Neuronal stem cell (in vitro differentiated cells): ENCODE results near the gene PTPN18.

Source experiments
- DNase-seq: peaks from one replicate; pipeline ENCODE4 v3.0.0-alpha.2; 2013; ENCODE audit warnings: low spot score
- H2AFZ ChIP-seq: one replicate; pipeline ENCODE4 v1.6.1; 2013; ENCODE audit warnings: mild to moderate bottlenecking, low read length, inconsistent platforms
- H2AK5ac ChIP-seq: 2 replicates; pipeline ENCODE4 v1.6.1; 2013; ENCODE audit warnings: low read depth, mild to moderate bottlenecking, inconsistent platforms, low read length, moderate library complexity, mixed read lengths
- H2BK120ac ChIP-seq: 2 replicates; pipeline ENCODE4 v1.6.1; 2013; ENCODE audit warnings: low read depth, mild to moderate bottlenecking, inconsistent platforms, low read length, moderate library complexity, mixed read lengths
- H2BK12ac ChIP-seq: one replicate; pipeline ENCODE4 v1.6.1; 2013; ENCODE audit warnings: low read length, inconsistent platforms
- H2BK15ac ChIP-seq: 2 replicates; pipeline ENCODE4 v1.6.1; 2013; ENCODE audit warnings: mild to moderate bottlenecking, low read length, inconsistent platforms, mixed read lengths
- H2BK5ac ChIP-seq: one replicate; pipeline ENCODE4 v1.6.1; 2013; ENCODE audit warnings: inconsistent platforms, mild to moderate bottlenecking, low read length, moderate library complexity
- H3K14ac ChIP-seq: one replicate; pipeline ENCODE4 v1.6.1; 2013; ENCODE audit warnings: low read length, inconsistent platforms
- H3K18ac ChIP-seq: 2 replicates; pipeline ENCODE4 v1.6.1; 2013; ENCODE audit warnings: low read length, inconsistent platforms
- H3K23ac ChIP-seq: 2 replicates; pipeline ENCODE4 v1.6.1; 2013; ENCODE audit warnings: low read depth, mild to moderate bottlenecking, mixed read lengths, low read length, inconsistent platforms; ENCODE audit not compliant: poor library complexity
- H3K27ac ChIP-seq: replicated peaks from 3 replicates; pipeline ENCODE4 v1.5.1; 2013; ENCODE audit warnings: low read length, inconsistent platforms
- H3K27me3 ChIP-seq, 3 experiments: 2 replicates each; pipeline ENCODE4 v1.6.1; 2013; ENCODE audit warnings: low read length in 3 of 3, mild to moderate bottlenecking in 2 of 3, inconsistent platforms in 1 of 3, low read depth in 1 of 3, mixed read lengths in 1 of 3, moderate library complexity in 1 of 3; ENCODE audit not compliant: control insufficient read depth in 3 of 3, insufficient read depth in 3 of 3
- H3K36me3 ChIP-seq, 2 donors: replicated peaks in 1 of 2; 2 replicates each; pipeline ENCODE4 v1.6.1; 2013; ENCODE audit warnings: low read length in 2 of 2; ENCODE audit not compliant: control insufficient read depth in 2 of 2, insufficient read depth in 2 of 2
- H3K4ac ChIP-seq: 2 replicates; pipeline ENCODE4 v1.6.1; 2013; ENCODE audit warnings: inconsistent platforms, mild to moderate bottlenecking, low read length, moderate library complexity
- H3K4me1 ChIP-seq, 2 donors: 1 replicate in 1 of 2; 2 replicates in 1 of 2; pipeline ENCODE4 v1.6.1; 2013; ENCODE audit warnings: low read length in 2 of 2, low read depth in 1 of 2; ENCODE audit not compliant: control insufficient read depth in 2 of 2, insufficient read depth in 1 of 2
- H3K4me2 ChIP-seq: one replicate; pipeline ENCODE4 v1.6.1; 2013; ENCODE audit warnings: mild to moderate bottlenecking, low read length, inconsistent platforms; ENCODE audit not compliant: insufficient read depth, poor library complexity, severe bottlenecking
- H3K4me3 ChIP-seq, 2 donors: 2 replicates each; pipeline ENCODE4 v1.5.1; 2013; ENCODE audit warnings: low read length in 2 of 2, mild to moderate bottlenecking in 2 of 2, inconsistent platforms in 1 of 2, moderate library complexity in 1 of 2
- H3K79me1 ChIP-seq: one replicate; pipeline ENCODE4 v1.6.1; 2013; ENCODE audit warnings: low read depth, mild to moderate bottlenecking, inconsistent platforms, low read length, moderate library complexity
- H3K9ac ChIP-seq: one replicate; pipeline ENCODE4 v1.6.1; 2013; ENCODE audit warnings: mild to moderate bottlenecking, low read depth, low read length, inconsistent platforms; ENCODE audit not compliant: poor library complexity
- H3K9me3 ChIP-seq, 2 donors: replicated peaks in 1 of 2; 2 replicates each; pipeline versions ENCODE3 to v1.6.1; 2013; ENCODE audit warnings: low read length in 2 of 2, mild to moderate bottlenecking in 2 of 2, inconsistent platforms in 1 of 2, low read depth in 1 of 2, mixed read lengths in 1 of 2, moderate library complexity in 1 of 2; ENCODE audit not compliant: control insufficient read depth in 2 of 2, insufficient read depth in 1 of 2
- H4K8ac ChIP-seq: one replicate; pipeline ENCODE4 v1.6.1; 2013; ENCODE audit warnings: low read depth, mild to moderate bottlenecking, inconsistent platforms, low read length, moderate library complexity
- H4K91ac ChIP-seq: one replicate; pipeline ENCODE4 v1.6.1; 2013; ENCODE audit warnings: low read length, low read depth, mild to moderate bottlenecking, inconsistent platforms; ENCODE audit not compliant: poor library complexity
- WGBS, 2 donors: extraction: QIAGEN DNeasy Blood & Tissue Kit; methylation state at CpG; one replicate each; pipeline ENCODE4 v1.1.7; 2013; ENCODE audit warnings: missing lambda C conversion rate in 2 of 2, mixed read lengths in 1 of 2; ENCODE audit not compliant: insufficient read length in 2 of 2, insufficient replicate concordance in 1 of 2; ENCODE audit errors: extremely low coverage in 2 of 2; 5-methylcytosine and 5-hydroxymethylcytosine counted together

Gene PTPN18

GRCh38 chr2:130380096-130380934, 24.5 kb downstream of the PTPN18 start:
- no peak overlapping the region for H3K23ac ChIP-seq
- no peaks in the 10 kb centered on the region for H3K36me3 ChIP-seq
- H4K91ac ChIP-seq: no peak overlapping the region
- peak overlapping the region; percentile 63 for H3K9ac ChIP-seq
- no CpG with 5 or more reads among the region's 11 CpGs for WGBS, 2 donors
- H2AFZ ChIP-seq: no peak overlapping the region
- H2AK5ac ChIP-seq: peak overlapping the region; percentile 6
- no peak overlapping the region for H3K27ac ChIP-seq
- no peak overlapping the region for H4K8ac ChIP-seq
- no peak overlapping the region for H3K4me3 ChIP-seq
- no peak overlapping the region for H2BK12ac ChIP-seq
- no peaks in the 10 kb centered on the region for H3K9me3 ChIP-seq
- no peak overlapping the region for H3K4ac ChIP-seq
- no peaks in the 10 kb centered on the region for H3K4me1 ChIP-seq
- H3K4me2 ChIP-seq: no peak overlapping the region
- DNase-seq: no peak
- H2BK15ac ChIP-seq: no peak overlapping the region
- no peak overlapping the region for H2BK120ac ChIP-seq
- H3K14ac ChIP-seq: no peak overlapping the region
- no peaks in the 10 kb centered on the region for H3K79me1 ChIP-seq
- H2BK5ac ChIP-seq: no peak overlapping the region
- H3K27me3 ChIP-seq: no peaks in the 10 kb centered on the region
- H3K18ac ChIP-seq: peak overlapping the region; percentile 27

GRCh38 chr2:130381145-130381544, 25.3 kb downstream of the PTPN18 start:
- no peak overlapping the region for H3K14ac ChIP-seq
- H2BK12ac ChIP-seq: no peak overlapping the region
- no peak overlapping the region for H3K4ac ChIP-seq
- H4K91ac ChIP-seq: no peak overlapping the region
- no peak overlapping the region for H3K4me3 ChIP-seq
- no peak overlapping the region for H2AK5ac ChIP-seq
- H3K4me1 ChIP-seq: no peaks in the 10 kb centered on the region
- H3K9ac ChIP-seq: no peak overlapping the region
- no peak overlapping the region for H3K27ac ChIP-seq
- no peak overlapping the region for H2BK15ac ChIP-seq
- H2BK120ac ChIP-seq: no peak overlapping the region
- H2AFZ ChIP-seq: no peak overlapping the region
- no peaks in the 10 kb centered on the region for H3K36me3 ChIP-seq
- no peaks in the 10 kb centered on the region for H3K27me3 ChIP-seq
- H4K8ac ChIP-seq: no peak overlapping the region
- H3K79me1 ChIP-seq: no peaks in the 10 kb centered on the region
- H2BK5ac ChIP-seq: no peak overlapping the region
- H3K23ac ChIP-seq: no peak overlapping the region
- H3K18ac ChIP-seq: no peak overlapping the region
- no peaks in the 10 kb centered on the region for H3K9me3 ChIP-seq
- H3K4me2 ChIP-seq: no peak overlapping the region
- DNase-seq: no peak
- WGBS, 2 donors: no CpG with 5 or more reads among the region's 4 CpGs

- Histone ChIP-seq H3K14ac (no peak overlapping the region), H3K9me3 (no peaks in the 10 kb centered on the region), H4K91ac (no peak overlapping the region), H2BK12ac (no peak overlapping the region), H3K23ac (no peak overlapping the region), H3K4ac (no peak overlapping the region), H3K36me3 (no peaks in the 10 kb centered on the region), H3K9ac (no peak overlapping the region), H3K4me1 (no peaks in the 10 kb centered on the region), H3K4me2 (no peak overlapping the region), H2BK5ac (no peak overlapping the region), H2AFZ (no peak overlapping the region), H3K27me3 (no peaks in the 10 kb centered on the region), H3K27ac (no peak overlapping the region), H2BK15ac (no peak overlapping the region), H3K18ac (no peak overlapping the region), H4K8ac (no peak overlapping the region), H2AK5ac (no peak overlapping the region), H3K4me3 (no peak overlapping the region), H2BK120ac (no peak overlapping the region), H3K79me1 (no peaks in the 10 kb centered on the region)
- WGBS, 2 donors: no CpG with 5 or more reads among the region's 4 CpGs
- no peak for DNase-seq
Observed at GRCh38 chr2:130381619-130382018, 25.8 kb downstream of the PTPN18 start.

GRCh38 chr2:130382313-130382917, 26.6 kb downstream of the PTPN18 start:
- Histone ChIP-seq H3K4me3 (no peak overlapping the region), H2BK120ac (no peak overlapping the region), H3K4me1 (peaks cover under 1 to 3% of the 10 kb centered on the region in 2 donors), H3K36me3 (no peaks in the 10 kb centered on the region), H3K14ac (no peak overlapping the region), H3K4me2 (no peak overlapping the region), H2AK5ac (no peak overlapping the region), H3K27me3 (no peaks in the 10 kb centered on the region), H3K27ac (no peak overlapping the region), H3K9me3 (no peaks in the 10 kb centered on the region), H3K79me1 (no peaks in the 10 kb centered on the region), H3K23ac (no peak overlapping the region), H2BK15ac (no peak overlapping the region), H3K4ac (no peak overlapping the region), H3K9ac (no peak overlapping the region), H2BK5ac (no peak overlapping the region), H4K8ac (no peak overlapping the region), H2AFZ (no peak overlapping the region), H3K18ac (no peak overlapping the region), H2BK12ac (no peak overlapping the region), H4K91ac (no peak overlapping the region)
- no CpG with 5 or more reads among the region's 8 CpGs for WGBS, 2 donors
- no peak for DNase-seq
